Mammary epithelial cell (primary cell): Measurements from ENCODE around the gene STK38L.

ENCODE experiments used
- EZH2 ChIP-seq: IDR thresholded peaks from 2 replicates; pipeline ENCODE4 v1.6.1; 2012; ENCODE audit warnings: low read length, inconsistent platforms, borderline replicate concordance
- TF ChIP-seq, protein P1 (sequence below), 2 donors: IDR thresholded peaks in 1 of 2; conservative IDR thresholded peaks in 1 of 2; 2 replicates each; pipeline ENCODE4 v1.5.1; 2011 to 2012; ENCODE audit warnings: inconsistent platforms in 2 of 2, low read length in 2 of 2, mild to moderate bottlenecking in 2 of 2, control low read depth in 1 of 2, low read depth in 1 of 2; ENCODE audit not compliant: insufficient read depth in 1 of 2; ENCODE audit errors: extremely low read depth in 1 of 2

DNA sequence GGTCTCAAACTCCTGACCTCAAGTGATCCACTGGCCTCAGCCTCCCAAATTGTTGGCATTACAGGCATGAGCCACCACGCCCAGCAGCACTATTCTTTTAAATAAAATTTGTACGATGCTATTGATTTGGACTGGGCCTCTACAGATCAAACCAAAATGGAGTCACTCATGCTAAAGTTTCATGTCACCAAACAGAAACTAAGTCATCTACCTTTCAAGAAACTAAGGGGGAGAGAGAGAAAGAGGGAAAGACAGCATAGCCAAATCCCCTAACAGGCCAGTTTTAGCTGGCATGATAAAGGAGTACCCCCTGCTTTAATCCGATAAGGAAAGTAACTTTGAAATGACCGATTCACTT is 23.1 kb upstream of the STK38L start:
- TF ChIP-seq, protein P1, sequence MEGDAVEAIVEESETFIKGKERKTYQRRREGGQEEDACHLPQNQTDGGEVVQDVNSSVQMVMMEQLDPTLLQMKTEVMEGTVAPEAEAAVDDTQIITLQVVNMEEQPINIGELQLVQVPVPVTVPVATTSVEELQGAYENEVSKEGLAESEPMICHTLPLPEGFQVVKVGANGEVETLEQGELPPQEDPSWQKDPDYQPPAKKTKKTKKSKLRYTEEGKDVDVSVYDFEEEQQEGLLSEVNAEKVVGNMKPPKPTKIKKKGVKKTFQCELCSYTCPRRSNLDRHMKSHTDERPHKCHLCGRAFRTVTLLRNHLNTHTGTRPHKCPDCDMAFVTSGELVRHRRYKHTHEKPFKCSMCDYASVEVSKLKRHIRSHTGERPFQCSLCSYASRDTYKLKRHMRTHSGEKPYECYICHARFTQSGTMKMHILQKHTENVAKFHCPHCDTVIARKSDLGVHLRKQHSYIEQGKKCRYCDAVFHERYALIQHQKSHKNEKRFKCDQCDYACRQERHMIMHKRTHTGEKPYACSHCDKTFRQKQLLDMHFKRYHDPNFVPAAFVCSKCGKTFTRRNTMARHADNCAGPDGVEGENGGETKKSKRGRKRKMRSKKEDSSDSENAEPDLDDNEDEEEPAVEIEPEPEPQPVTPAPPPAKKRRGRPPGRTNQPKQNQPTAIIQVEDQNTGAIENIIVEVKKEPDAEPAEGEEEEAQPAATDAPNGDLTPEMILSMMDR (conservative IDR thresholded peaks at IDR 0.05 in 1 of 2, IDR thresholded peaks at IDR 0.05 in 1 of 2; ENCODE audit: extremely low read depth in 1 of 2, insufficient read depth in 1 of 2, low read depth in 1 of 2, low read length in 2 of 2) = no peak
- no peak for TF ChIP-seq EZH2
